GM23338 (cell line): ENCODE data around the gene RAD51B.

Experiments
- CREB1 ChIP-seq: fragments of 250-450 bp; sonication (Bioruptor Pico); IDR thresholded peaks from 2 replicates; pipeline ENCODE4 v1.5.0; 2020; ENCODE audit warnings: low read depth, mild to moderate bottlenecking, moderate library complexity
- CTCF ChIP-seq, 2 experiments: fragments of 200-600 bp in 1 of 2; sonication (generic) in 1 of 2; conservative IDR thresholded peaks; 2 replicates each; pipeline versions ENCODE4 v1.5.1 to v1.6.1; 2016 to 2017; ENCODE audit warnings: antibody characterized with exemption in 2 of 2, low read depth in 2 of 2, mild to moderate bottlenecking in 2 of 2, moderate library complexity in 1 of 2
- EZH2 ChIP-seq: fragments of 200-600 bp; sonication (generic); IDR thresholded peaks from one replicate; pipeline ENCODE4 v1.8.0; 2017; ENCODE audit warnings: antibody characterized with exemption, mild to moderate bottlenecking, low read depth; ENCODE audit not compliant: unreplicated experiment
- EZH2phosphoT487 ChIP-seq: fragments of 200-600 bp; sonication (generic); IDR thresholded peaks from one replicate; pipeline ENCODE4 v1.8.1; 2018; ENCODE audit warnings: antibody characterized with exemption; ENCODE audit not compliant: unreplicated experiment
- NANOG ChIP-seq: IDR thresholded peaks from 2 replicates; pipeline ENCODE4 v1.6.1; 2016; ENCODE audit warnings: antibody characterized with exemption, borderline replicate concordance
- POLR2AphosphoS5 ChIP-seq: IDR thresholded peaks from 2 replicates; pipeline ENCODE4 v1.6.1; 2016; ENCODE audit warnings: antibody characterized with exemption, low read depth
- TF ChIP-seq, protein P1 (sequence below): IDR thresholded peaks from one replicate; pipeline ENCODE4 v1.6.1; 2018; ENCODE audit warnings: antibody characterized with exemption; ENCODE audit not compliant: unreplicated experiment

DNA sequence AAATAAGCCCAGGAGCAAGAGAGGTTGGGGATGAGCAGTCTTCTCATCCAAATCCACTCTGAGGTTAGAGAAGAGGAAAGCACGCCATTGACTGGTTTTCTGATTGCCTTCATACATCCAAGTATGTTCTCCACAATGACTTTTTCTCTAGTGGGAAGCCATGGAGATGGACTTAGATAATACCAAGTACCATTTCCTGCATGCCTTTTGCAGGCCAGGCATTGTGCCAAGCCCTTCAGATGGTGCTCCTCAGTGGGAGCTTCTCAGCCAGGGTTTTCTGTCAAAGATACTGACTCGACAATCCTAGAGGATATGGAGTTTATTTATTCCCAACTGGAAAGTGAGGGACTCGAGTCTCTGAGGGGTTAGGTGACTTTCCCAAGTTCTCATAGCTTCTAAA is 755.3 kb downstream of the RAD51B start:
- no peak for TF ChIP-seq CTCF (conservative IDR thresholded peaks at IDR 0.05; ENCODE audit: low read depth in 2 of 2)
- no peak for TF ChIP-seq EZH2phosphoT487
- TF ChIP-seq POLR2AphosphoS5 = no peak
- TF ChIP-seq CREB1 (CRISPR knock-in tag) = no peak
- no peak for TF ChIP-seq NANOG
- no peak for TF ChIP-seq EZH2
- TF ChIP-seq, protein P1, sequence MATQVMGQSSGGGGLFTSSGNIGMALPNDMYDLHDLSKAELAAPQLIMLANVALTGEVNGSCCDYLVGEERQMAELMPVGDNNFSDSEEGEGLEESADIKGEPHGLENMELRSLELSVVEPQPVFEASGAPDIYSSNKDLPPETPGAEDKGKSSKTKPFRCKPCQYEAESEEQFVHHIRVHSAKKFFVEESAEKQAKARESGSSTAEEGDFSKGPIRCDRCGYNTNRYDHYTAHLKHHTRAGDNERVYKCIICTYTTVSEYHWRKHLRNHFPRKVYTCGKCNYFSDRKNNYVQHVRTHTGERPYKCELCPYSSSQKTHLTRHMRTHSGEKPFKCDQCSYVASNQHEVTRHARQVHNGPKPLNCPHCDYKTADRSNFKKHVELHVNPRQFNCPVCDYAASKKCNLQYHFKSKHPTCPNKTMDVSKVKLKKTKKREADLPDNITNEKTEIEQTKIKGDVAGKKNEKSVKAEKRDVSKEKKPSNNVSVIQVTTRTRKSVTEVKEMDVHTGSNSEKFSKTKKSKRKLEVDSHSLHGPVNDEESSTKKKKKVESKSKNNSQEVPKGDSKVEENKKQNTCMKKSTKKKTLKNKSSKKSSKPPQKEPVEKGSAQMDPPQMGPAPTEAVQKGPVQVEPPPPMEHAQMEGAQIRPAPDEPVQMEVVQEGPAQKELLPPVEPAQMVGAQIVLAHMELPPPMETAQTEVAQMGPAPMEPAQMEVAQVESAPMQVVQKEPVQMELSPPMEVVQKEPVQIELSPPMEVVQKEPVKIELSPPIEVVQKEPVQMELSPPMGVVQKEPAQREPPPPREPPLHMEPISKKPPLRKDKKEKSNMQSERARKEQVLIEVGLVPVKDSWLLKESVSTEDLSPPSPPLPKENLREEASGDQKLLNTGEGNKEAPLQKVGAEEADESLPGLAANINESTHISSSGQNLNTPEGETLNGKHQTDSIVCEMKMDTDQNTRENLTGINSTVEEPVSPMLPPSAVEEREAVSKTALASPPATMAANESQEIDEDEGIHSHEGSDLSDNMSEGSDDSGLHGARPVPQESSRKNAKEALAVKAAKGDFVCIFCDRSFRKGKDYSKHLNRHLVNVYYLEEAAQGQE = no peak
